ENCODE measurements around the gene MRPS7.

Gene MRPS7

GRCh38 chr17:75315541-75316243 is 54.0 kb downstream of the MRPS7 start:
- DNase-seq: no peak
